ENCODE results near the gene TMC7. TPM values are rescaled to one million over a fixed set of nuclear protein-coding genes. Genes with fewer than 3 reads are reported as not detected.
A peak's percentile ranks its signal among the peaks of the same experiment; 100 is the strongest.

Gene TMC7
- total and polyA plus RNA-seq, 9 donors = 0.84 to 1.8 (median 1.5) TPM

DNA sequence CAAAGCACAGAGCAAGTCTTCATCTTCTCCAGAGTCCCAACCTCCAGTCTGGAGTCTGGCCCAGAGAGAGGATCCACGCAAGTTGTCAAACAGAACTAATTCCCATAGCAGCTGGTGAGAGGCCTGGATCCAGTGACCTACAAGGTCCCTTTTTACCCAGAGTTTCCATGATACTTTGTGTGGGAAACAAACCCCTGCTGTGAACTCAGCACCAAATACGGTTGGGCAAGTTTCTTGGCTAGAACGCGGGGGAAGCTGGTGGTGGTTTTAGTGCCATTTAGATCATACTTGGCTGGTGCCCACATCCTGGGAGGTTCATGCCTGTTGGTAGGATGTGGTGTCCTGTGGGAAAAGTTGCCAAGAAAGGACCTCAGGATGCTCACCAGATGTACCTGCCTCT, 18.1 kb downstream of the TMC7 start:
- peaks cover 5% of the 10 kb centered on the region for H3K4me1 ChIP-seq (ENCODE audit: control insufficient read depth, insufficient read depth, low read length)
- H3K4me3 ChIP-seq (ENCODE audit: low read length) = no peak overlapping the region
- no peaks in the 10 kb centered on the region for H3K9me3 ChIP-seq (replicated peaks; ENCODE audit: control insufficient read depth, low read depth, low read length)
- no peak overlapping the region for H3K27ac ChIP-seq (ENCODE audit: low read length)
- no peaks in the 10 kb centered on the region for H3K27me3 ChIP-seq (ENCODE audit: control insufficient read depth, insufficient read depth, low read length)
- no peaks in the 10 kb centered on the region for H3K36me3 ChIP-seq (ENCODE audit: control insufficient read depth, insufficient read depth, low read length)
- 69% methylated on average over 3 of the region's 4 CpGs for WGBS (ENCODE audit: insufficient coverage)
- DNase-seq = no peak

DNA sequence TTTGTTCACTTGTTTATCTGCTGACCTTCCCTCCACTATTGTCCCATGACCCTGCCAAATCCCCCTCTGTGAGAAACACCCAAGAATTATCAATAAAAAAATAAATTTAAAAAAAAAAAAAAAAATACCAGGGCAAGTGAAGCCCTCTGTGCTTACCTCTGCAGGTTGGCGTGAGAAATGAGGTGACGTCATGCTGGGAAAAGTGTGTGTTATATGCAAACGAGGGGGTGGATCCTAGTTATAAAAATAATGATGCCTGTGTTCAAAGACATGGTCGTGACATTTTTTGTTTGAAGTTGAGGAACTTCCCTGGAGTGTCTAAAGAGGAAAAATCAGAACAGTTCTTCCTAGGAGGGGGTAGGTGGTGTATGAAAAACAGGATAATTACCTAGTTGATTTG, 20.2 kb downstream of the TMC7 start:
- DNase-seq = no peak
- Histone ChIP-seq H3K4me3 (ENCODE audit: low read length) (no peak overlapping the region), H3K27ac (ENCODE audit: low read length) (no peak overlapping the region), H3K27me3 (ENCODE audit: control insufficient read depth, insufficient read depth, low read length) (no peaks in the 10 kb centered on the region), H3K36me3 (ENCODE audit: control insufficient read depth, insufficient read depth, low read length) (no peaks in the 10 kb centered on the region), H3K4me1 (ENCODE audit: control insufficient read depth, insufficient read depth, low read length) (peaks cover 5% of the 10 kb centered on the region), H3K9me3 (replicated peaks; ENCODE audit: control insufficient read depth, low read depth, low read length) (no peaks in the 10 kb centered on the region)
- WGBS (ENCODE audit: insufficient coverage) = 77% methylated on average over 4 of the region's 4 CpGs

DNA sequence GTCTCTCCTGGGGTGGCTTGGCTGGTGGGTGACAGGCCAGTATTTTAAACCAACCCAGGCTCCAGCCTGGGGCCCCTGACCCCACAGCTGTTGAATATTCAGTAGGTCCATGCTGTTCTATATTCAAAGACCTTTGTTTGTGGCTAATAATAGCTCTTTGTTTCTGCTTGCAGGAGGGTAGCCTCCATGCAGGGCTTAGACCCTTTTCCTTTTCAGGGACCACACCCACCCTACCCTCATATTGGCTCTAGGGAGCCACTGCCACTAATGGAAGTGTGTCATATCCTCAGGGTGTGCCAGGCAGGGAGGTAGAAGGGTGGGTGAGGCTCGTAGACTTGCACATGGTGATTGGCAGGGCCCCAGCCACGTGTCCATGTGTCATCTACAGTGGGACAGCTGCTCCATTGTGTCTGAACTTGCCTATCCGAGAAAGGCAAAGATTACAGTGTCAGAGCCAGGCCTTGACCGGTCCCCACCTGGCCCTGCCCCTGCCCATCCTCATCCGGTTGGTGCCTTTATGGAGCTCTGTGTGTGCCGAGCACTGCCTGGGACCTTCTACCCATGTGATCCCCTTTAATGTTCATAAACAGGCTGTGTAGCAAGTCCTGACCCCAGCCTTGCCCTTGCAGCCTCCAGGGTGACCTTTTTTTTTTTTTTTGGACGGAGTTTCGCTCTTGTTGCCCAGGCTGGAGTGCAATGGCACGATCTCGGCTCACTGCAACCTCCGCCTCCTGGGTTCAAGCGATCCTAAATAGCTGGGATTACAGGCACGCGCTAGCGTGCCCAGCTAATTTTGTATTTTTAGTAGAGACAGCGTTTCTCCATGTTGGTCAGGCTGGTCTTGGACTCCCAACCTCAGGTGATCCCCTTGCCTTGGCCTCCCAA, 22.1 kb downstream of the TMC7 start:
- H3K4me3 ChIP-seq (ENCODE audit: low read length) = no peak overlapping the region
- H3K9me3 ChIP-seq (replicated peaks; ENCODE audit: control insufficient read depth, low read depth, low read length) = peaks cover 6% of the 10 kb centered on the region
- DNase-seq = peak; percentile 26
- no peaks in the 10 kb centered on the region for H3K27me3 ChIP-seq (ENCODE audit: control insufficient read depth, insufficient read depth, low read length)
- WGBS (ENCODE audit: insufficient coverage) = 82% methylated on average over 14 of the region's 16 CpGs
- peaks cover 5% of the 10 kb centered on the region for H3K4me1 ChIP-seq (ENCODE audit: control insufficient read depth, insufficient read depth, low read length)
- H3K36me3 ChIP-seq (ENCODE audit: control insufficient read depth, insufficient read depth, low read length) = no peaks in the 10 kb centered on the region
- H3K27ac ChIP-seq (ENCODE audit: low read length) = no peak overlapping the region

DNA sequence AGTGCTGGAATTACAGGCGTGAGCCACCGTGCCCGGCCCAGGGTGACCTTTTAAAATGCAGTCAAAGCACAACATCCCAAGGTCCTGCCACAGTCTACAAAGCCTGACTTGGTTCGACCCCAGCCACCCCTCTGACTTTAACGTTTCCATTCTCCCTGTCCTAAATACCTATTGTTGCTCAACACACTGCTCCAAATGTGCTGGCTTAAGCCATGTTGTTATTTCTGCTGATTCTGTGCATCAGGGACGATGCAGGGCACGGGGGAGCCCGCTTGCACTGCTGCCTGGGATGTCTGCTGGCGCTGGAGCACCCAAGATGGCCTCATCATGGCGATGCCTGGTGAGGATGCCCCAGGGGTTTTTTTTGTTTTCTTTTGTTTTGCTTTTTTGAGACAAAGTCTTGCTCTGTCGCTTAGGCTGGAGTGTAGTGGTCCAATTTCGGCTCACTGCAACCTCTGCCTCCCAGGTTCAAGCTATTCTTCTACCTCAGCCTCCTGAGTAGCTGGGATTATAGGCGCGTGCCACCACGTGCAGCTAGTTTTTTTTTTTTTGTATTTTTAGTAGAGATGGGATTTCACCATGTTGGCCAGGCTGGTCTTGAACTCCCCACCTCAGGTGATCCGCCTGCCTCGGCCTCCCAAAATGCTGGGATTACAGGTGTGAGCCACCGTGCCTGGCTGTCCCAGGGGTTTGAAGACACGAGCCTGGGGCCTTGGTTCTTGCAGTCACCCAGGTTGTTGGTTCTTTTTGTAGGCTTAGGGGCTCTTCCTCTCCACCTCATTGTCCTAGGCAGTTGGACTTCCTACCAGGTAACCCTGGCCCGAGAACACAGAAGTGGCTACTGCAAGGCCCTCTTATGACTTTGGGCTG, 22.9 kb downstream of the TMC7 start:
- peaks cover 6% of the 10 kb centered on the region for H3K9me3 ChIP-seq (replicated peaks; ENCODE audit: control insufficient read depth, low read depth, low read length)
- 94% methylated on average over 11 of the region's 20 CpGs for WGBS (ENCODE audit: insufficient coverage)

DNA sequence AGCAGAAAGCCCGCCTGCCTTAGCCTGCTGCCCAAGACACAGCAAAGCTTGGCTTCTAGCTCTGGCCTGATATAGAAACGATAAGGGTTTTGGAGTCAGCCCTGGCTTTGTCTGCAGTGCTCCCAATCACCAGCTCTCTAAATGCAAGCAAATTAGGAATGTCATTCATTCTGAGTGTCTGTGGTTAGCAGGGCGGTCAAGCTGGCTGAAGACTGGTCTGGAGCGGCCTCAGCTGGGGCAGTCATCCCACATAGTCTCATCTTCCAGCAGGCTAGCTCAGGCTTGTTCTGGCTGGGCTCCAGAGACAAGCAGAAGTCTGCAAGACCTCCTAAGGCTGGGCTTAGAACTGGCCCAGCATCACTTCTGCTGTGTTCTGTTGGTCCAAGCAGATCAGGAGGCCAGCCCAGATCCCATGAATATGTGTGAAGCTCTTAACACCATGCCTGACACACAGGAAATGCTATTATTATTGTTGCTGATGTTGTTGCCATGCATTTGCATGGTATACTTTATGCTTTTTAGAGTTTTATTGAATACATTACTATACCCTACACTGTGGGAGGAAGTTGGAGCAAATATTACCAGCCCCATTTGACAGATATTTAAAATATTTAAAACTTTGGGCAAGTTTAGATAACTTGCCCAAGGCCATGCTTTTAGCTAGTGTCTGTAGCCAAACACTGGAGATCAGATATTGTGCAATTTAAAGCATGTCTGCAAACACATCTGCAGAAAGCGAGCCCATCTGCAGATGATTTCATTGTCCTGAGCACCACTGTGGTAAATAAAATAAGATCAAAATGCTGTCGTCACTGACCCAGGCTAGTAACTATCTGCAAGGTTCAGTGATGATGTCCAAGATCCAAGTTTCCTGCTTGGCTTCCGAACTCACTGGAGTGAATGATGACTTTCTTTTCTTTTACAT, 24.8 kb downstream of the TMC7 start:
- H3K4me3 ChIP-seq (ENCODE audit: low read length) = no peak overlapping the region
- 62% methylated on average over 5 of the region's 7 CpGs for WGBS (ENCODE audit: insufficient coverage)
- DNase-seq = no peak
- peaks cover 6% of the 10 kb centered on the region for H3K9me3 ChIP-seq (replicated peaks; ENCODE audit: control insufficient read depth, low read depth, low read length)
- peaks cover 5% of the 10 kb centered on the region for H3K4me1 ChIP-seq (ENCODE audit: control insufficient read depth, insufficient read depth, low read length)
- no peaks in the 10 kb centered on the region for H3K36me3 ChIP-seq (ENCODE audit: control insufficient read depth, insufficient read depth, low read length)
- H3K27me3 ChIP-seq (ENCODE audit: control insufficient read depth, insufficient read depth, low read length) = no peaks in the 10 kb centered on the region
- H3K27ac ChIP-seq (ENCODE audit: low read length) = no peak overlapping the region

More for the DNA sequence above, 22.9 kb downstream of the TMC7 start:
- Histone ChIP-seq H3K4me3 (ENCODE audit: low read length) (no peak overlapping the region), H3K27me3 (ENCODE audit: control insufficient read depth, insufficient read depth, low read length) (no peaks in the 10 kb centered on the region), H3K4me1 (ENCODE audit: control insufficient read depth, insufficient read depth, low read length) (peaks cover 5% of the 10 kb centered on the region), H3K36me3 (ENCODE audit: control insufficient read depth, insufficient read depth, low read length) (no peaks in the 10 kb centered on the region), H3K27ac (ENCODE audit: low read length) (no peak overlapping the region)
- DNase-seq = no peak

DNA sequence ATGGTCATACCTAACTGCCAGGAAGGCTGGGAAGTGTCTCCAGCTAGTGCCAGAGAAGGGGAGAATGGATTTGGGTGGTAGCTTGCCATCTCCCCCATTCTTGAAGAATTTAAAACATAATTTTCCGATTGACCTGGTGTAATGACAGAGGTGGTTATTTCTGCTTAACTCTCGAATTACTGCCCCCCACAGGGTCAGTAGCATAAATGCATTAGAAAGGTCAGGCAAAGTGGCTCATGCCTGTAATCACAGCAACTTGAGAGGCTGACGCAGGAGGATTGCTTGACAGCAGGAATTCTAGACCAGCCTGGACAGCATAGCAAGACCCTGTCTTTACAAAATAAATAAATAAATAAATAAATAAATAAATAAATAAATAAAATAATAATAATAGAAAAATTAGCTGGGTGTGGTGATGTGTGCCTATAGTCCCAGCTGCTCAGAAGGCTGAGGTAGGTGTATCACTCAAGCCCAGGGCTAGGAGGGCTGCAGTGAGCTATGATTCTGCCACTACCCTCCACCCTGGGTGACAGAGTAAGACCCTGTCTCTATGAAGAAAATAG, 27.5 kb downstream of the TMC7 start:
- peaks cover 6% of the 10 kb centered on the region for H3K9me3 ChIP-seq (replicated peaks; ENCODE audit: control insufficient read depth, low read depth, low read length)
- H3K4me1 ChIP-seq (ENCODE audit: control insufficient read depth, insufficient read depth, low read length) = no peaks in the 10 kb centered on the region
- no peaks in the 10 kb centered on the region for H3K27me3 ChIP-seq (ENCODE audit: control insufficient read depth, insufficient read depth, low read length)
- H3K4me3 ChIP-seq (ENCODE audit: low read length) = no peak overlapping the region
- no peaks in the 10 kb centered on the region for H3K36me3 ChIP-seq (ENCODE audit: control insufficient read depth, insufficient read depth, low read length)
- DNase-seq = no peak
- WGBS (ENCODE audit: insufficient coverage) = no CpG with 5 or more reads among the region's 3 CpGs
- no peak overlapping the region for H3K27ac ChIP-seq (ENCODE audit: low read length)

DNA sequence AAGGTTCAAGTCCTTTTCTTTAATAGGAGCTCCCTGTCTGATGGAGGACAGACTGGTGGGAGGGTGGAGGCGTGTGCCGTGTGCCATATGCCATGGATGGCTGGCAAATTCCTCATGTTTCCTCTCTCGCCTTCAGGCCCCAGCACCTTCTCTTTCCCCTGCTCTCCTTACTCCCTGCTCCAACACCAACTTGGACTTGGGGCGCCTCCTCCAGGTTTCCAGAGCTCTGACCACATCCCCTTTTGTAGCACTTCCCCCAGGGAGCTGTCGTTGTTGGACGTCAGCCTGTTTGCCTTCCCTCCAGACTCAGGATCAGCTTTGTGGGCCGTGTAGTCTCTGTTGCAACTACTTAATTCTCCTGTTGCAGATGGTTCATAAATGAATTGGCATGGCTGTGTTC, 30.7 kb downstream of the TMC7 start:
- Histone ChIP-seq H3K4me1 (ENCODE audit: control insufficient read depth, insufficient read depth, low read length) (no peaks in the 10 kb centered on the region), H3K4me3 (ENCODE audit: low read length) (no peak overlapping the region), H3K9me3 (replicated peaks; ENCODE audit: control insufficient read depth, low read depth, low read length) (peaks cover 6% of the 10 kb centered on the region), H3K27me3 (ENCODE audit: control insufficient read depth, insufficient read depth, low read length) (no peaks in the 10 kb centered on the region), H3K36me3 (ENCODE audit: control insufficient read depth, insufficient read depth, low read length) (no peaks in the 10 kb centered on the region), H3K27ac (ENCODE audit: low read length) (no peak overlapping the region)
- peak; percentile 5 for DNase-seq
- WGBS (ENCODE audit: insufficient coverage) = 75% methylated on average over 2 of the region's 7 CpGs

DNA sequence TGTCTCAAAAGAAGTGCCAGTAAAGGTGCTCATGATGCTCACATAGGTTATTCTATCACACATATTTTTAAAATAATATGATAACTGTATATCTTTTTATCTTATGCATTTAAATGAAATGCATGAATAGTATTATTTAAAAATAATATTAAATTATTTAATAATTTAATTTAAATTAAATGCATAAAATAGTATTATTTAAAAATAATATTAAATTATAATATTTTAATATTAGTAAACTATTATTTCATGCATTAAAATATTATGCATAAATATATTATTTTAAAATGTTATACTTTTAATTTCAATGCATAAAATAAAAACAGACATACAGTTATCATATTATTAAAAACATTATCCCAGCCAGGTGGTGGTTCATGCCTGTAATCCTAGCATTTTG, 33.4 kb downstream of the TMC7 start:
- Histone ChIP-seq H3K27ac (ENCODE audit: low read length) (no peak overlapping the region), H3K27me3 (ENCODE audit: control insufficient read depth, insufficient read depth, low read length) (no peaks in the 10 kb centered on the region), H3K9me3 (replicated peaks; ENCODE audit: control insufficient read depth, low read depth, low read length) (no peaks in the 10 kb centered on the region), H3K36me3 (ENCODE audit: control insufficient read depth, insufficient read depth, low read length) (no peaks in the 10 kb centered on the region), H3K4me3 (ENCODE audit: low read length) (no peak overlapping the region), H3K4me1 (ENCODE audit: control insufficient read depth, insufficient read depth, low read length) (no peaks in the 10 kb centered on the region)
- no peak for DNase-seq

DNA sequence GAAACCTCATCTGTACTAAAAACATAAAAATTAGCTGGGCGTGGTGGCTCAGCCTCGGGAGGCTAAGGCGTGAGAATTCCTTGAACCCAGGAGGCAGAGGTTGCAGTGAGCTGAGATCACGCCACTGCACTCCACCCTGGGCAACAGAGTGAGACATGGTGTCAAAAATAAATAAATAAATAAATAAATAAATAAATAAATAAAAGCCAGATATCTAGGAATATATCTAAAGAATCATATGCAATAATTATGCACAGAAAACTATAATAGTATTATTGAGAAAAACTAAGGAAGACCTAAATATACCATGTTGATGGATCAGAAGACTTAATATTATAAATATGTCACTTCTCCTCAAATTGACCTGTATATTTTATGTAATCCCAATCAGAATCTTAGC, 37.0 kb downstream of the TMC7 start:
- Histone ChIP-seq H3K4me1 (ENCODE audit: control insufficient read depth, insufficient read depth, low read length) (no peaks in the 10 kb centered on the region), H3K27ac (ENCODE audit: low read length) (no peak overlapping the region), H3K27me3 (ENCODE audit: control insufficient read depth, insufficient read depth, low read length) (no peaks in the 10 kb centered on the region), H3K4me3 (ENCODE audit: low read length) (no peak overlapping the region), H3K9me3 (replicated peaks; ENCODE audit: control insufficient read depth, low read depth, low read length) (no peaks in the 10 kb centered on the region), H3K36me3 (ENCODE audit: control insufficient read depth, insufficient read depth, low read length) (no peaks in the 10 kb centered on the region)
- 80% methylated on average over 1 of the region's 4 CpGs for WGBS (ENCODE audit: insufficient coverage)
- no peak for DNase-seq
